DLD1 (cell line): Measurements from ENCODE around the gene MTG1.
"Not testable (repeated sequence)": the region's sequence is repeated elsewhere in the genome, so short reads cannot be mapped to it uniquely, and the experiment has no call there.

ENCODE experiments used
- in situ Hi-C: cut with HindIII; loops from 2 replicates; pipeline ENCODE4 v1.10.0; 2017; ENCODE audit warnings: low sequenced_read_pairs

The MTG1 gene

DNA sequence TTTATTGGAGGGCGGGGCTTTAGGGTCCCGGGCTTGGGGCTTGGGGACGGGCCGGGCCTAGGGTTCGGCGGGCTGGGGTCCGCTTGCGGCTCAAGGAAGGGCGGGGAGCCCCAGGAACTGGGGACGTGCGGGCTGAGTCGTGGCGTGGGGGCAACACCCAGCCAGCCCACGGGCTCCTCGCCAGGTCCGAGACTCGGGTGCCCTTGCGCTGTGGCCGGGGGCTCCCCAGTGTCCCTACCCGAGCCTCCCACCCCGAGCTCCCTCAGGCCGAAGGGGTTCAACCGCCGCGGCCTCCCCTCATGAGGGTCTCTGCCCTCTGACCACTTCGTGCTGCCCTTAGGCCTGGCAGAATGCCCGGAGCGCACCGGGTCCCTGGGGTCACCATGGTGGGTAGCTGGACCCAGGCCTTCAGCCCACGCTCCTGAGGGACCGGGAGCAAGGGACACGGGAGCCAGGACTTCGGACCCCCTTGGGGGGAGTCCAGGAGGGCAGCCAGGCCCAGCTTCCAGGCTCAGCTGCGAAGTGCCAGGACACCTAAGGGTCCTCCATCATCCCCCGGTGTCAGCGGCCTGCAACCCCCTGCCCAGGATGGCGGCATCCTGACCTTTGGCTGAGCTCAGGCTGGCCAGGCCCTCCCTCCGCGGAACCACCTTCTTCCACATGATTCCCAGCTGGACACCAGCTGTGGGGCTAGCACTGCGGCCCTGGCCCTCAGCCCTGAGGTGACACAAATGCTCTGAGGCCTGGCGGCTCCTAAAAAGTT is 35.6 kb upstream of the MTG1 start:
- in situ Hi-C loops: no loop called here

DNA sequence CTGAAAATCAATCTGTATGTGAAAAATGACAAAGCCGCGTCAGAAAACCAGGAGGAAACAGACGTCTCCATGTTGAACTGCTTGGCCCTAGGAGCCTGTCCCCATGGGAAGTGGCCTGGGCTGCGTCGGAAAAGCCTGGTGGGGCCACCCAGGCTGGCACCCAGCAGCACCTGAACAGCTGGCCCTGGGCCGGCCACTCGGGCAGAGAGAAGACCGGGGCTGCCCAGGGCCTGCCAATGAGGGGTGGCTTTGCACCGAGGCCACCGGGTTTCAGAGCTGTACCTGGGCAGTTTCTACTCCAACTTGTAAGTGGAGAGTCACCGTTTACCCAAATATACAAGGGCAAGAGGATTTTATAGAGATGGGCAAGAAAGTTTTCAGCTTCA is 35.0 kb upstream of the MTG1 start:
- in situ Hi-C loops: no loop called here

GRCh38 chr10:133359554-133359971 is 34.4 kb upstream of the MTG1 start:
- in situ Hi-C loops: no loop called here

DNA sequence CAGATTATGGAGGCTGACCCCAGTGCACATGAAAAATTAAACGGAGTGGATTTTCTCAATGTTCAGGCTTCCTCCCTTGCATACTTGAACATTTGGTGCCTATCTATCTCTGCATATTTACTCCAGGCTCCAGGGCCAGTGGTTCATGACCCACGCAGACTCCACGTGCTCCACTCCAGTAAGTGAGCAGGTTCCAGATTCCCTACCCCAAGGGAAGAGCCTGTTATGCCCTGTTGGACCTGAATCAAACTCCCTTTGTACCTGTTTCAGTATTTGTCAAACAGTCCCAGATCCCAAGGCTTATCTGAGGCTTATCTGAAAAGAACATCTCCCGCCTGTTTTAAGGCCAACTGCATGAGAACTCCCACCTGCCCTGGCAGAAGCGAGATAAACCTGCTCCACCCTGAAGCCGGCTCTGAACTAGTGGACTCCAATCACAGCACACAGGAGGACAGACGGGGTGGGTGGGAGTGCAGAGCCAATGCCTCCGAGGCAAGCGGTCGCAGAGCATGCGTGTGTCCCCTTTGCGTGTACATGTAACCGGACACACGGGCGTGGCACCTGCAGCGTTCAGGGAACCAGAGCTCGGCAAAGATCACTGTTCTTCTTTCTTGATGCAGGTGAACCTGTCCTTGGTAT is 33.9 kb upstream of the MTG1 start:
- in situ Hi-C loops: no loop called here

GRCh38 chr10:133361227-133361626 is 32.7 kb upstream of the MTG1 start:
- in situ Hi-C loops: no loop called here

DNA sequence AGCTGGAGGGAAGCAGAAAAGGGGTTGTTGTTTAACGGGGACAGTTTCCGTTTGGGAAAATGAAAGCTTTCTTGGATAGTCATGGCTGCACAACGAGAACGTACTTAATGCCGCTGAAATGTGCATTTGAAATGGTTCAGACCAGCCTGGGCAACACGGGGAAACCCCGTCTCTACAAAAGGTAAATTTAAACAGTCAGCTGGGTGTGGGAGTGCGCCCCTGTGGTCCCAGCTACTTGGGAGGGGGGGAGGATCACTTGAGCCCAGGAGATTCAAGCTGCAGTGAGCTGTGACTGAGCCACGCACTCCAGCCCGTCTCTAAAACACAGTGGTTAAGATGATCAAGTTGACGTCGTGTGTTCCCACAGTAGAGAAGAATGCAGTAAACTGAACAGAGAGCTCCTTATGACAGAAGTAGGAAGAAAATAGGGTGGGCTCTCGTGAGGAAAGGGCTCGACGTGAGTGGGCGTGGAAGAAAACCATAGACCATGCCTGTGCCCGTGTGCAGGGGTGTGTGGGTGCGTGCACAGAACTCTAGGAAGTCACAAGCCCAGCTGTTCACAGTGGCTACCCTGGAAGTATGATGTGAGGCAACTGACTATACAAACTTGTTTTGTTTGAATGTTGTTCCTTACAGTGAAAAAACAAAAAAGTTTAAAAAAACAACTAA is 32.0 kb upstream of the MTG1 start:
- in situ Hi-C loops: no loop called here

GRCh38 chr10:133362846-133363245 is 31.1 kb upstream of the MTG1 start:
- in situ Hi-C loops: no loop called here

GRCh38 chr10:133364645-133365431 is 29.1 kb upstream of the MTG1 start:
- in situ Hi-C loops: no loop called here

GRCh38 chr10:133365461-133366129 is 28.4 kb upstream of the MTG1 start:
- in situ Hi-C loops: no loop called here

DNA sequence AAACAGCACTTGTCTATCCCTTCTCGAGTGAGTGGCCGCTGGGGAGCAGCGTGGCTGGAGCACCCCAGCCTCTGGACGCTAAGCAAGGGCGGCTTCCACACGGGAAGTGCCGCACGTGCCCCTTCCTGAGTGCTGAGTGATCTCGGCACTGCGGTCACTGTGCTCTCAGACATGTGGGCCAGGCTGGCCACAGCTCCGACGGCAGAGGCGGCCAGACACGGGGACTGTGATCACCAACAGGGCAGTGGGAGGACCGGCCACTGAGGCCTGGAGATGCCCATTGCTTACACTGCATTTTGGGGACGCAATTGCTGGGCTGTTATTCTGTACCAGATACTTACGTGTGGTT is 27.9 kb upstream of the MTG1 start:
- in situ Hi-C loops: no loop called here

DNA sequence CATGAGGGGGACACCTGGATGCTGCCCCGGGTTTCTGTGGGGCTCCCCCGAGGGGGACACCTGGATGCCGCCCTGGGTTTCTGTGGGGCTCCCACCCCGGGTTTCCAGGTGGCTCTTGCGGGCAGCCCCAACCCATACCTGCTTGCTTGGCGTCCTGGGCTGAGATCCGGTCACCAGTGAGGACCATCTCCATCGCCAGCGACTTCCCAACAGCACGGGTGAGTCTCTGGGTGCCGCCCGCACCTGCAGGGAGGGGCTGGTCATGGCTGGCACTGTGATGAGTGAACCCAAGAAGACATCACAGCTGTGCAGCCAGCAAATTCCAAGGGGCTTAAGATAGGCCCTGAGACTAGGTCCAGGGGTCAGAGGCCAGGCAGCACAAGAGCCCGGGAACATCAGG is 27.2 kb upstream of the MTG1 start:
- in situ Hi-C loops: no loop called here

GRCh38 chr10:133367461-133367860 is 26.5 kb upstream of the MTG1 start:
- in situ Hi-C loops: not testable (repeated sequence)

DNA sequence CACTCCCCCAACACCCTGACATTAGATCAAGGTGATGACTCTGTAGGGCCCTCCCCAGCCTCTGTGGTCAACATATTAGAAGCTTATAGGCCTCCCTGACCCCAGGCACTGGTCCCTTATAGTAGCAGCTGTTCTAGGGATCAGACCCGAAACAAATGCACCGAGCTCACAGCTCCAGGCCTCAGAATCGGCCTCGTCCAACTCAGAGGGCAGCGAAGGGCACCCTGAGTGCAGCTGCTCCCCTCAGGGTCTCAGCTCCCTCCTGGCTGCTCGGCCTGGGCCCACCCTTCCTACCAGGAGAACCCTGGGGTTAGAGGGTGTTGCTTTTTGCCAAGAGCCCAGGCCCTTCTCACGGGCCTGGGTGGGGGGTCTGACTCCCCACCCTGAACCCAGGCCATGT is 25.8 kb upstream of the MTG1 start:
- in situ Hi-C loops: no loop called here

DNA sequence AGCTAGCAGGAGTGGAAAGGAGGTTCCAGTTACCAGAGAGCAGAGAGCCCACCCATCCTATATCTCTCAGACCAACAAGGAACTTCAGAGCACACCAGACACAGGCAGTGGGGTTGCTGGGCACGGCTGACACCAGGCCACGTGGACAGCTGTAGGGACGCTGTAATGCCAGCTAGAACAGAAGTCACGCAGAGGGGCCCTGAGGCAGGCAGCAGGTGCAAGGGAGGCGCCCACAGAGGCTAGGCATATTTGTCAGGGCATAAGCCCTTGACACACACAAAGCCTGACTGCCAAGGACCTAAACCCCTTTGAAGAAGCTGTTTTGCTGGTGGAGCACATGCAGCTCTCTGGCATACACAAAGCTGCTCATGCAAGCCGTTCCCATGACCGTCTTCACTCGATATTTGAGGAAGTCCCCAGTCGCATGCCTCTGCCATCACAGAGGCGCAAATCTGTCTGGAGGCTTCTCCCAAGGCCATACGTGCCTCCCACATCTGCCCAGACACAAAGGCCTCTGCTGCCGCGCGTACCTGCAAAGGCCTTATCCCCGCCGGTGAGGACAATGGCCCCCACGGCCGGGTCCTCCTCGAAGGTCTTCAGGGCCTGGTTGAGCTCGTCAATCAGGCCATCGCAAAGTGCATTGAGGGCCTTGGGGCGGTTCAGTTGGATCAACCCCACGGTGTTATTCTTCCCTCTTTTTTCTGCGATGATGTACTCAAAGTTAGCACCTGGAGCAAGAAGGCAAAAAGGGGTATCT is 23.7 kb upstream of the MTG1 start:
- in situ Hi-C loops: no loop called here

- in situ Hi-C loops: no loop called here
Measured at GRCh38 chr10:133372507-133372906, 21.4 kb upstream of the MTG1 start.

GRCh38 chr10:133373174-133374090 is 20.5 kb upstream of the MTG1 start, which contains the start of gene ECHS1:
TSS of gene ECHS1 (minus strand) at chr10:133373354. CDS start at chr10:133373333, 21 bp downstream.
- in situ Hi-C loops: no loop called here

DNA sequence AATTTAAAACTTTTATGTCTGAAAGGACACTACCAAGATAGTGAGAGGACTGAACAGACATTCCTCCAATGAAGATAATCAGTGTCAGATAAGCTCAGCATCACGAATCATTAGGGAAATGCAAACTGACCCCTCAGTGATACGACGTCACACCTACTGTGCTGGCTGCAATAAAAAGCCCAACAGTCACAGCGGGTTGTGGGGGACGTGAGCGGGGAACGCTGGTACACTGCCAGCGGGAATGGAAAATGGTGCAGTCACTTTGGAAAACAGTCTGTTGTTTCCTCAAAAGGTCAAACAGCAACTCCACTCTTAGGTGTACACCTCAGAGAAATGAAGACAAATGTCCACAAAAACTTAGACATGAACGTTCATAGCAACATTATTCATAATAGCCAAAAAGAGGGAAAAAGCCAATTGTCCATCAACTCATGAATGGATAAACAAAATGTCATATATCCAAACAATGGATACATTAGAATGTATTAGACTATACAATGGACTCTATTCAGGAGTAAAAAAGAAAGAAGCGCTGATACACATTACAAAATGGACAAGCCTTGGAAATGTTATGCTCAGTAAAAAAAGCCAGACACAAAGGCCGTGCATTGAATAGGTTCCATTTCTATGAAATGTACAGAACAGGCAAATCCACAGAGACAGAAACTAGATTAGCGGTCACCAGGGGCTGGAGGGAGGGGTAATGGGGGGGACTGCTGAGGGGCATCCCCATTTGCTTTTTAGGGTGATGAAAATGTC is 18.4 kb upstream of the MTG1 start:
- in situ Hi-C loops: no loop called here

DNA sequence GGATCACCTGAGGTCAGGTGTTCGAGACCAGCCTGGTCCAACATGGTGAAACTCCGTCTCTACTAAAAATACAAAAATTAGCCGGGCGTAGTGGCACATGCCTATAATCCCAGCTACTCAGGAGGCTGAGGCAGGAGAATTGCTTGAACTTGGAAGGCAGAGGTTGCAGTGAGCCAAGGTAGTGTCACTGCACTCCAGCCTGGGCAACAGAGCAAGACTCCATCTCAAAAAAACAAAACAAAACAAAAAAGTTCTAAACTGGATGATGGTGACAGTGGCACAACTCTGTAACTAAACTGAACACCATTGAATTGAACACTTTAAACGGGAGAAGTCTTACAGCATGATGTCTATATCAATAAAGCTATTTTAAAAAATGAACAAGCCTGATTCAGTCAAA is 17.8 kb upstream of the MTG1 start:
- in situ Hi-C loops: not testable (repeated sequence)
